Activated CD4-positive, alpha-beta T cell treated with anti-CD3 and anti-CD28 coated beads, Interleukin-2, amount 10 ng/mL, durations not matched to agents 24 days and 14 days (primary cell): ENCODE measurements around the gene DNAH10. TPM values are rescaled to one million over a fixed set of nuclear protein-coding genes. Genes with fewer than 3 reads are reported as not detected.
A peak's percentile ranks its signal among the peaks of the same experiment; 100 is the strongest.

Source experiments
- DNase-seq: peaks from one replicate; pipeline ENCODE4 v3.0.0; 2022
- H3K27ac Mint-ChIP-seq: one replicate; pipeline ENCODE4 v1.8.0; 2022; ENCODE audit warnings: mild to moderate bottlenecking, mixed read lengths
- H3K27me3 Mint-ChIP-seq: one replicate; pipeline ENCODE4 v1.8.0; 2022; ENCODE audit warnings: mixed read lengths
- H3K36me3 Mint-ChIP-seq: one replicate; pipeline ENCODE4 v1.8.0; 2022; ENCODE audit warnings: low read depth, mild to moderate bottlenecking, mixed read lengths
- H3K4me1 Mint-ChIP-seq: one replicate; pipeline ENCODE4 v1.8.0; 2021; ENCODE audit warnings: mixed read lengths
- H3K4me3 Mint-ChIP-seq: one replicate; pipeline ENCODE4 v1.8.0; 2022; ENCODE audit warnings: mild to moderate bottlenecking, moderate library complexity, mixed read lengths
- H3K9me3 Mint-ChIP-seq: one replicate; pipeline ENCODE4 v1.8.0; 2021; ENCODE audit warnings: mixed read lengths
- intact Hi-C: fragments of 100-400 bp; cut with micrococcal nuclease; formaldehyde crosslinking; loops from one replicate; pipeline ENCODE4 v1.15.1; 2023
- total RNA-seq: library from RNA; stranded (reverse); gene quantifications from 2 replicates; pipeline ENCODE4 v1.2.3, GENCODE V29; 2022

The DNAH10 gene, protein sequence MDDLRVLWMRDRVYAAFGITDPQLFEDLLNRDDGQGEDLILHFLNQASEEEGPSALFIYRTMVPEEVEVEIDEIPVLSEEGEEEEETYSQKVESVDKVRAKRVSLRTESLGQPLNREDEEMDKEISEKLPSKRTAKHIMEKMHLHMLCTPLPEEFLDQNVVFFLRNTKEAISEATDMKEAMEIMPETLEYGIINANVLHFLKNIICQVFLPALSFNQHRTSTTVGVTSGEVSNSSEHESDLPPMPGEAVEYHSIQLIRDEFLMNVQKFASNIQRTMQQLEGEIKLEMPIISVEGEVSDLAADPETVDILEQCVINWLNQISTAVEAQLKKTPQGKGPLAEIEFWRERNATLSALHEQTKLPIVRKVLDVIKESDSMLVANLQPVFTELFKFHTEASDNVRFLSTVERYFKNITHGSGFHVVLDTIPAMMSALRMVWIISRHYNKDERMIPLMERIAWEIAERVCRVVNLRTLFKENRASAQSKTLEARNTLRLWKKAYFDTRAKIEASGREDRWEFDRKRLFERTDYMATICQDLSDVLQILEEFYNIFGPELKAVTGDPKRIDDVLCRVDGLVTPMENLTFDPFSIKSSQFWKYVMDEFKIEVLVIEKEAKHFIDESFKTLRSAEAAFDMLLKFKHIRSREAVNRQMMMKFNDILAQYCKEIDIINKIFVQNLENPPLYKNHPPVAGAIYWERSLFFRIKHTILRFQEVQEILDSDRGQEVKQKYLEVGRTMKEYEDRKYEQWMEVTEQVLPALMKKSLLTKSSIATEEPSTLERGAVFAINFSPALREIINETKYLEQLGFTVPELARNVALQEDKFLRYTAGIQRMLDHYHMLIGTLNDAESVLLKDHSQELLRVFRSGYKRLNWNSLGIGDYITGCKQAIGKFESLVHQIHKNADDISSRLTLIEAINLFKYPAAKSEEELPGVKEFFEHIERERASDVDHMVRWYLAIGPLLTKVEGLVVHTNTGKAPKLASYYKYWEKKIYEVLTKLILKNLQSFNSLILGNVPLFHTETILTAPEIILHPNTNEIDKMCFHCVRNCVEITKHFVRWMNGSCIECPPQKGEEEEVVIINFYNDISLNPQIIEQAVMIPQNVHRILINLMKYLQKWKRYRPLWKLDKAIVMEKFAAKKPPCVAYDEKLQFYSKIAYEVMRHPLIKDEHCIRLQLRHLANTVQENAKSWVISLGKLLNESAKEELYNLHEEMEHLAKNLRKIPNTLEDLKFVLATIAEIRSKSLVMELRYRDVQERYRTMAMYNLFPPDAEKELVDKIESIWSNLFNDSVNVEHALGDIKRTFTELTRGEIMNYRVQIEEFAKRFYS (N-terminal part only)
- 0.14 and 0.21 TPM in 2 replicates for total RNA-seq

DNA sequence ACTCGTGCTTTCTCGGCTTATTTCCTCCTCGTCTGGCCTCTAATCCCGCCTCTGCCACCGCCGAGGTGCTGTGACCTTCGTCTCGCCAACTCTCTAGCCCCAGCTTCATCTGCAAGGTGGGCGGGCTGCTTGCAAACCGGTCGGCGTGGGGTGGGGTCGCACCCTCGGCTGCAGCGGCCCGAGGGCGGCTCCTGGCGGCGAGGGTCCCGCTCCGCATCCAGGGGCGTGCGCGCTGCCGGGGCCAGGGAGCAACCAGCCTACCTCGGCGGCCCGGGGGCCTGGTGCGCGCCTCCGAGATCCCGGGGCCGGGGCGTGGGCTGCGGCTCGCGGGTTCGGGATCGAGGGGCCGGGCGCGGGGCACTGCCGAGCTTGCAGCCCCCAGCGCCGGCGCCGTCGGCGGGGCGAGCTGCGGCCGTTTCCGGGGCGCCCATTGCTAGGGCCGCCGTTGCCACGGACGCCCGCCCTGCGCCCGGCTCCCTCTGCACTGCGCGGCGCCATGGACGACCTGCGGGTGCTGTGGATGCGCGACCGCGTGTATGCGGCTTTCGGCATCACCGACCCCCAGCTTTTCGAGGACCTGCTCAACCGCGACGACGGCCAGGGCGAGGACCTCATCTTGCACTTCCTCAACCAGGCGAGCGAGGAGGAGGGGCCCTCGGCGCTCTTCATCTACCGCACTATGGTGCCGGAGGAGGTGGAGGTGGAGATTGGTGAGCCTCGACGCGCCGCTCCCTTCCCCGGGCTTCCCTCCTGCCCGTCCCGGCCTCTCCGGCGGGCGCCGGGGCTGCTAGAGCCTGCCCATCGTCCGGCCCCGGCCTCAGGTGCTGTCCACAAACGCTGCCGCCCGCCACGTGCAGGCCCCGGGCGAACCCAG is at the start of gene DNAH10:
Gene DNAH10, plus strand, starts transcription at position 461 of the 874 bp plus-strand sequence. Its CDS starts 36 bp downstream, at position 497.
- Mint-ChIP-seq H3K4me1 (peaks cover 5% of the 10 kb centered on the region), H3K4me3 (peak within 1 kb of the TSS; percentile 82), H3K36me3 (peaks cover 26% of the 10 kb centered on the region), H3K27me3 (peaks cover 9% of the 10 kb centered on the region), H3K27ac (no peak within 1 kb of the TSS), H3K9me3 (no peaks in the 10 kb centered on the region)
- peak; percentile 80 for DNase-seq
- intact Hi-C loops, result no loop called here

DNA sequence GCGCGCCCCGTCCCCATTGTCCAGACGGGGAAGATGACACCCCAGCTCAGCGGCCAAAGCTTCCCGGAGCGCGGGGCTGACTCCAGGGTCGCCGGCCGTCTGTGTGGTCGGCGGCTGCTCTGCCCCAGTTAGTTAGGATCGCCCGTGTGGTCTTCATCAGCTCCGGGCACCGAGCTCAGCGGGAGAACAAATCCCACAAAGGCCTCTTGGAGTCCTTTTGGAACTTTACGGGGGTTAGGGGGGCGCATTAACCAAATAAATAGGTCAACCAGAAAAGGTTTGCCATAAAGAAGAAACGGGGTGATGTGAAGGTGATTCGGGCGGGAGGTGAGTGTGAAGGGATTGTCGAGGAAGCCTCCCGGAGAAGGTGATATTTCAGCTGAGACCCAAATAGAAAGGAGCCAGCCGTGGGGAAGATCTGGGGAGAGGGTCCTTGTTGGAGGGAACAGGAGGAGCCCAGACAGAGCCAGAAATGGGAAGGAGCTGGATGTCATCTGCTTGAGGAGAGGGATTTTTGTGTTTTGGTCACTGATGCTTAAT is 49.3 kb upstream of the DNAH10 start:
- H3K4me3 Mint-ChIP-seq, result peak overlapping the region; percentile 98
- H3K4me1 Mint-ChIP-seq, result peaks cover 36% of the 10 kb centered on the region
- intact Hi-C loops, result loop anchor here (1.0 to 10.0 kb wide), 6 partner anchors 42 to 1212 kb away; partner anchors contain the start of genes RILPL2, SBNO1, TCTN2 and TMED2
- peaks cover 17% of the 10 kb centered on the region for H3K36me3 Mint-ChIP-seq
- H3K27ac Mint-ChIP-seq, result peak overlapping the region; percentile 93
- peak; percentile 73 for DNase-seq
- H3K27me3 Mint-ChIP-seq, result no peaks in the 10 kb centered on the region
- no peaks in the 10 kb centered on the region for H3K9me3 Mint-ChIP-seq

DNA sequence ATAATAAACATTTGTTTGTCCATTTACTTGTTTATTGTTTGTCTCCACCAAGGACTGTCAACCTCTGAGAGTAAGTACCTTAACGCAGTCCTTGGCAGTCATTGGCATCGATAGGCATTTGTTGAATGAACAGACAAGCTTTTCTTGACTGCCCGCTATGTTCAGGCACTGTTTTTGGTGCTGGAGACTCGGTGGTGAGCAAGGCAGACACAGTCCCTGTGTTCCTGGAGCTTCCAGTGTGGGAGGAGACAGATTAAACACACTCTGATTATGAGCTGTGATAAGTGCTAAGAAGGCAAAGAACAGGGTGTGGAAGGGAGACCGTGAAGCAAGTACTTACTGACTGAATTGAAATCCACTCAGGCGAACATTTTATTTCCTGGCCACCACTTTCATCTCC is 48.7 kb upstream of the DNAH10 start:
- Mint-ChIP-seq H3K27me3 (no peaks in the 10 kb centered on the region), H3K36me3 (peaks cover 19% of the 10 kb centered on the region), H3K4me3 (peak overlapping the region; percentile 98), H3K4me1 (peaks cover 36% of the 10 kb centered on the region), H3K27ac (peak overlapping the region; percentile 93), H3K9me3 (no peaks in the 10 kb centered on the region)
- intact Hi-C loops, result loop anchor here (1.0 to 10.0 kb wide), 6 partner anchors 42 to 1211 kb away; partner anchors contain the start of genes RILPL2, SBNO1, TCTN2 and TMED2
- peak; percentile 74 for DNase-seq

DNA sequence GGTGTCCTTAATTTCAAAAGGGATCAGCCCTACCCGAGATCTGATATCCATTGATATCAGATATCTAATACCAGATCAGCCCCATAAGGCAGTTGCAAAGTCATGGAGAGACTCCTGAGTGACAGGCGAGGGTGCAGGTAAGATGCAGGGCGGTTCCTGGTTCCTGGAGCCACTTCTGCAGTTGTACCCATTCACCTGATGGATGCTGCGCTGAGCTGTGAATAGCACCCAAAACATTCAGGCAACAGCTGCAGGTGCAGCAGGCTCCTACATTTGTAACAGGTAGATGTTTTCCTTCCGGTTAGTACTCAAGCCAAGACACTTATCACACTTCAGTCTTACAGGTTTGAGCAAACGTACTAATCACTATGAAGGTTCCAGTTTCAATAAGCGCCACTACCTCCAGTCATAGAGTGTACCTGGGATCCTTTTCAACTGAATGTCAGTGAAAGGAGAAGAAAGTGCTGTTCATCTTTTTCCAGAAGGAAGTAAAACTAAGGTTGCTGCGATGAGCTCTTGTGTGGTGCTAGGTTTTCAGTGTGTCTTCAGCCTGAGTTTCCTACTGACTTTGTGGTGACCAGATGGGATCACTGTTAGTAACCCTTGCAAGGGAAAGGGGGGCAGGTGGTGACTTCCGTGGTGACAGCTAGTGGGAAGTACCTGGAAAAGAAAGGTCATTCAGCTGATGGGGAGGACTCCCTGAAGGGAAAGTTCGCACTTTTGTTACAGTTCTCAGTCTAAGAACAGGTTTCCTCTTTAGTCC is 48.1 kb upstream of the DNAH10 start:
- DNase-seq, result peak; percentile 76
- Mint-ChIP-seq H3K27ac (peak overlapping the region; percentile 93), H3K9me3 (no peaks in the 10 kb centered on the region), H3K27me3 (no peaks in the 10 kb centered on the region), H3K4me1 (peaks cover 36% of the 10 kb centered on the region), H3K36me3 (peaks cover 19% of the 10 kb centered on the region), H3K4me3 (peak overlapping the region; percentile 98)
- intact Hi-C loops, result loop anchor here (1.0 to 10.0 kb wide), 9 partner anchors 29 to 1211 kb away; partner anchors contain the start of genes EIF2B1, GTF2H3, RILPL2 and SBNO1

DNA sequence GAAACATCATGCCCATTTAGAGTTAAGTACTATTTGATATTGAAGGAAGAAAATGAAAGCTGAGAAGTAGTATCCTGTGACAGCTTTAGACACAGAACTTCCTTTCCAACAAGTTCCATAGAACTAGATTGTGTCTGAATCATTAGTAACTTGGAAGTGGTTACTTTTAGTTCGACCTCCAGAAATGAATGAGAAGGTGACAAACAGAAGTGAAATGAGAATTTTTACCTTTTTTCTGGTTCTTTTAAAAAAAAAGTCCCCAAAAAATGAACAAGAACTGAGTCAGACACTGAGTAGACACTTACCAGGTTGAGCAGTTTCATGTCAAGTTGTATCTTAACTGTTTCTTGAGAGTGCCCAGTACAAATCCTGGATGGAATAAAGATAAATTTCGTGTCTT is 46.9 kb upstream of the DNAH10 start:
- no peaks in the 10 kb centered on the region for H3K9me3 Mint-ChIP-seq
- peak overlapping the region; percentile 93 for H3K27ac Mint-ChIP-seq
- no peaks in the 10 kb centered on the region for H3K27me3 Mint-ChIP-seq
- intact Hi-C loops, result loop anchor here (2.0 to 10.0 kb wide), 6 partner anchors 28 to 1210 kb away; partner anchors contain the start of genes RILPL2 and SBNO1
- H3K36me3 Mint-ChIP-seq, result peaks cover 27% of the 10 kb centered on the region
- DNase-seq, result no peak
- H3K4me1 Mint-ChIP-seq, result peaks cover 42% of the 10 kb centered on the region
- peak overlapping the region; percentile 98 for H3K4me3 Mint-ChIP-seq

DNA sequence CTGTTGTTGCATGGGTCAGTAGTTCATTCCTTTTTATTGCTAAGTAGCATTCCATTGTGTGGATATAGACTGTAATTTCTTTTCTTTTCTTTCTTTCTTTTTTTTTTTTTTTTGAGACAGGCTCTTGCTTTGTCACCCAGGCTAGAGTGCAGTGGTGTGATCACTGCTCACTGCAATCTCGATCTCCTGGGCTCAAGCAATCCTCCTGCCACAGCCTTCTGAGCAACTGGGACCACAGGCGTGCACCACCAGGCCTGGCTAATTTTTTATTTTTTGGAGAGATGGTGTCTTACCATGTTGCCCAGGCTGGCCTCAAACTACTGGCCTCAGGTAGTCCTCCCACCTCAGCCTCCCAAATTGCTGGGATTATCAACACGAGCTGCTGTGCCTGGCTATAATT is 44.8 kb upstream of the DNAH10 start:
- peaks cover 36% of the 10 kb centered on the region for H3K4me1 Mint-ChIP-seq
- no peak overlapping the region for H3K27ac Mint-ChIP-seq
- no peaks in the 10 kb centered on the region for H3K9me3 Mint-ChIP-seq
- peaks cover 35% of the 10 kb centered on the region for H3K36me3 Mint-ChIP-seq
- H3K4me3 Mint-ChIP-seq, result no peak overlapping the region
- DNase-seq, result no peak
- intact Hi-C loops, result loop anchor here (10.0 kb wide), 4 partner anchors 283 to 1207 kb away; partner anchors contain the start of genes RILPL2 and SBNO1
- no peaks in the 10 kb centered on the region for H3K27me3 Mint-ChIP-seq

DNA sequence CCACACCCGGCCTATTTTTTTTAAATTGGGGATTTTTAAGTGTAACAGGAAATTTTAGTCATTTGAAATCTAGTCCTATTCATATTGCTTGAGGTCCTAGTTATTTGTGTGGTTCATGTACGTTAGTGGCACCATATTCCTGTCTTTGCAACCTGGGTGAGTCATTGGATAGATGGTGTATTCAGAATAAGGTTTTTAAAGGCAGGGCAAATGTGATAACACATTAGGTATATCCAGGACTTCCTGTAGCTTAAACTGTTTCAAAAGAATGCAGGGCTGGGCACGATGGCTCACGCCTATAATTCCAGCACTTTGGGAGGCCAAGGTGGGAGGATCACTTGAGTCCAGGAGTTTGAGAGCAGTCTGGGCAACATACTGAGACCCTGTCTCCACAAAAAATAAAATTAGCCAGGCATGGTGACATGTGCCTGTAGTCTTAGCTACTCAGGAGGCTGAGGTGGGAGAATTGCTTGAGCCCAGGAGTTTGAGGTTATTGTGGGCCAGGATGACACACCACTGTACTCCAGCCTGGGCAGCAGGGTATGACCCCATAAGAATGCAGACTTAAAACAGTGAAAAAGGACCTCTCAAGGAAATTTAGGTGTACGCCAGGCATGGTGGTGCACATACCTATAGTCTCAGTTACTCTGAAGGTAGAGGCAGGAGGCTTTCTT is 41.8 kb upstream of the DNAH10 start:
- Mint-ChIP-seq H3K27ac (peak overlapping the region; percentile 85), H3K27me3 (no peaks in the 10 kb centered on the region), H3K4me3 (no peak overlapping the region), H3K4me1 (peaks cover 21% of the 10 kb centered on the region), H3K36me3 (peaks cover 38% of the 10 kb centered on the region), H3K9me3 (no peaks in the 10 kb centered on the region)
- DNase-seq, result no peak
- intact Hi-C loops, result no loop called here

DNA sequence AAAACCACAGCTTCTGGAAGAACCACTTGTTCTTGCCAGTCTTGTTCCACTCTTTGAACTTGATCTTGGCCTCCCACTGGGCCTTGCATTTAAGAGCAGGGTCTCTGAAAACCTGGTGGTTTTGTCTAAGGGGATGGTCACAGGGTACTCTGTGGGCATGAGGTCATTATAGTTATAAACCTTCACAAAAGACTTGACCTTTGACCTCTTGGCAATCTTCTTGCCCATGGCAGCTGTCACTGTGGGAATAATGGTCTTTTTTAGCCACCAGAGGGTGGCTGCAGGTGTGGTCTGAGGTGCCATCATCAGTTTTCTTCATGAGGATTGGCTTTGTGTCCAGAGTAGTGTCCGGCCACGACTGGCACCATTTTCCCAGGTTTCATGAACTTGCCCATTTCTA is 40.9 kb upstream of the DNAH10 start:
- no peak for DNase-seq
- H3K27ac Mint-ChIP-seq, result peak overlapping the region; percentile 66
- no peaks in the 10 kb centered on the region for H3K9me3 Mint-ChIP-seq
- peaks cover 42% of the 10 kb centered on the region for H3K36me3 Mint-ChIP-seq
- H3K4me1 Mint-ChIP-seq, result peaks cover 21% of the 10 kb centered on the region
- intact Hi-C loops, result no loop called here
- H3K27me3 Mint-ChIP-seq, result no peaks in the 10 kb centered on the region
- no peak overlapping the region for H3K4me3 Mint-ChIP-seq

DNA sequence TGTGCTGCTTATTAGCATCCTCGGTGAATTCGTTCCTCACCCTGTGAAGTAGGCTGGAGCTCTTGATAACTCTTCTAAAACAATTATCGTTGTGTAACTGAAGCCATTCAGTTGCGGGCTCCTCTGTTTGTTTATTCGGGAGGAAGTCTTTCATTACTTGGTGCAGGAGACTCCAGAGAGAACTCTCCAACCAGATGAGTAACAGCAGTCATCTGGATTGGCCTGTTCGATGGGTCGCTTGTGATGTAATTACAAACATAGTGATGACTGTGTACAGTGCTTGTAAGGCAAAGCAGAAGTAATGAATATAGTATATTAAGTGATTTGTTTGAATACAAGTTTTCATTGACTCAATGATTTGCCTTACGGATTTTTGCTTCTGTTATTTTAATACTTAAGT is 39.1 kb upstream of the DNAH10 start:
- no peak overlapping the region for H3K4me3 Mint-ChIP-seq
- H3K27me3 Mint-ChIP-seq, result no peaks in the 10 kb centered on the region
- no peaks in the 10 kb centered on the region for H3K9me3 Mint-ChIP-seq
- H3K27ac Mint-ChIP-seq, result peak overlapping the region; percentile 34
- intact Hi-C loops, result no loop called here
- peaks cover 21% of the 10 kb centered on the region for H3K4me1 Mint-ChIP-seq
- no peak for DNase-seq
- H3K36me3 Mint-ChIP-seq, result peaks cover 53% of the 10 kb centered on the region

DNA sequence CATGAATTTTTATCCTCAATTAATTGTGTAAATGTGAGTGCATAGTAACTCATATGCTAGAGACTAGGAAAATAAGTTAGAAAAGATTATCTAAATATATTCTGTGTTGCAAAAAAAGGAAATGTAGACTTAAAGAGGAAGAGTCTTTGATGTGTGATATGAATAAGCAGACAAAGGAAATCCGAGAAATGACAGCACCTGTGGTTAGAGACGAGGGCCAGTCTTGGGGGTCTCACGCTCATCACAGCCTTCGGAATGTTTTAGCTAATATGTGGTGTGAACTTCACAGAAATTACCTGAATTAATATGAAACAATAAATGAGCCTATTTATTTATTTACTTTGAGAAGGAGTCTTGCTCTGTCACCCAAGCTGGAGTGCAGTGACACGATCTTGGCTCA is 38.3 kb upstream of the DNAH10 start:
- Mint-ChIP-seq H3K9me3 (no peaks in the 10 kb centered on the region), H3K27me3 (no peaks in the 10 kb centered on the region), H3K36me3 (peaks cover 57% of the 10 kb centered on the region), H3K4me3 (no peak overlapping the region), H3K4me1 (peaks cover 23% of the 10 kb centered on the region), H3K27ac (peak overlapping the region; percentile 41)
- intact Hi-C loops, result no loop called here
- DNase-seq, result no peak

DNA sequence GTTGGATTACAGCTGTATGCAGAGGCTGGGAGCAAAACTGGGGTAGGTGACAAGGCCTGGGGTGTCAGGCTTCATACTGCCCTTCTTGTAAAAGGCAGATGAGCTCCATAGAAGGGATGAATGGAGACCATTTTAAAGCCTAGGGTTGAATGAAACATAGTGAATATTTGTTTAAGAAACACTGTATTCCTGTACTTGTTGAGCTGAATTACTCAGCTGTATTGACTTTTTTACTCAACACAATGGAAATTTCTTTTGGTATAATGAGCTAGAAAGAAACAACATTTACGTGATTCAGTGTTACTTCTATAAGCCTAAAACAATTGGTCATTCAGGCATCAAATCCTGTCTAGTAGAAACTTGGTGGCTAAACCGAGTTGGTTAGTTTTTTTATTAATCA is 35.9 kb upstream of the DNAH10 start:
- peaks cover 14% of the 10 kb centered on the region for H3K4me1 Mint-ChIP-seq
- no peaks in the 10 kb centered on the region for H3K9me3 Mint-ChIP-seq
- H3K27me3 Mint-ChIP-seq, result no peaks in the 10 kb centered on the region
- peaks cover 61% of the 10 kb centered on the region for H3K36me3 Mint-ChIP-seq
- no peak for DNase-seq
- peak overlapping the region; percentile 78 for H3K27ac Mint-ChIP-seq
- intact Hi-C loops, result no loop called here
- no peak overlapping the region for H3K4me3 Mint-ChIP-seq
